SHP77 (cell line): ENCODE data around the gene SAT1.
"Not testable (repeated sequence)": the region's sequence is repeated elsewhere in the genome, so short reads cannot be mapped to it uniquely, and the experiment has no call there.

Experiments used
- DNase-seq, 2 experiments: peaks; one replicate each; lab custom pipeline; 2025; lab: John Stamatoyannopoulos, UW

The SAT1 gene

GRCh38 chrX:23782863-23783588 is at the start of gene SAT1:
Gene SAT1 (plus strand): TSS chrX:23783173. CDS start chrX:23783352, 179 bp downstream.
- peak; percentile 81 to 86 for DNase-seq

- DNase-seq, result no peak
These were observed 46.9 kb upstream of the SAT1 start for GRCh38 chrX:23736030-23736429.

DNA sequence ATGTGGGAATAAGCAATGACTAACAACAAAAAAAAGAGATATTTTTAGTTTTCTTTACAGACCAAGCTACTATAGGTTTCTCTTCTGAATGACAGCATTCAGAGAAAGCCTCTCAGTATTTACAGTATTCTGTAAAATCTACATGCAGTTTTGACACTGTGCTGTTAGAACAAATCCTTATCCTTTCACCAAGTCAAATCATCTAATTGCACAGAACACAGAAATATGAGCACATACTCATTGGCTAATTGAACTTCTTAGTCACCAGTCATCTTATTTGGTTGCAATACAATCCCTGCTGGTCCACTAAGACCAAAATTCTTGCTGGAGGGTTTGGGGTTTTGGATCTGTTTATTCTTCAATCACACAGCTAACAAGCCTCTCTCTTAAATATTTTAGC is 45.6 kb upstream of the SAT1 start:
- no peak for DNase-seq

DNA sequence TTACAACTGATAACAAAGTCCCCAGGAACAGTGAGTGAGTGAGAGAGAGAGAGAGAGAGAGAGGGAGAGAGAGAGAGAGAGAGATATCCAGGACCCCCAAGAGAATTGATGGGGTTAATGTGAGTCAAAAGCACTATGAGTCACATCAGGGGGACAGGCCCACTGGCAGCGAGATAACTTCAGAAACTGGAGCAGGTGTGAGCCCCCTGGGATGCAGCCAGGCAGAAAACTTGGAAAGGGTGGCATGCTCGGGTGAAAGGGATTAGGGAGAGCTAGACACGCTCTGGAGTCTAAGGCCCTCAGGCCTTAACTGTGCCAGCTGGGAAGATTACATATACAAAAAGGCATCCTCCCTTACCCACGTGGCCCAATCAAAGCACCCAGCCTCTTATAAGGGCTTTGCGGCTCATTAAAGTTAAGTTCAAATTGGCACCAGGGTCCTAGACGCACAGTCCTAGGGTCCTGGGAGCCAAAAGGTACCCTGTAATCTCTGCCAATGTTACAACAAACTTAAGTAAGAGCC is 40.7 kb upstream of the SAT1 start:
- peak in 1 of 2 experiments; percentile 7 for DNase-seq

DNA sequence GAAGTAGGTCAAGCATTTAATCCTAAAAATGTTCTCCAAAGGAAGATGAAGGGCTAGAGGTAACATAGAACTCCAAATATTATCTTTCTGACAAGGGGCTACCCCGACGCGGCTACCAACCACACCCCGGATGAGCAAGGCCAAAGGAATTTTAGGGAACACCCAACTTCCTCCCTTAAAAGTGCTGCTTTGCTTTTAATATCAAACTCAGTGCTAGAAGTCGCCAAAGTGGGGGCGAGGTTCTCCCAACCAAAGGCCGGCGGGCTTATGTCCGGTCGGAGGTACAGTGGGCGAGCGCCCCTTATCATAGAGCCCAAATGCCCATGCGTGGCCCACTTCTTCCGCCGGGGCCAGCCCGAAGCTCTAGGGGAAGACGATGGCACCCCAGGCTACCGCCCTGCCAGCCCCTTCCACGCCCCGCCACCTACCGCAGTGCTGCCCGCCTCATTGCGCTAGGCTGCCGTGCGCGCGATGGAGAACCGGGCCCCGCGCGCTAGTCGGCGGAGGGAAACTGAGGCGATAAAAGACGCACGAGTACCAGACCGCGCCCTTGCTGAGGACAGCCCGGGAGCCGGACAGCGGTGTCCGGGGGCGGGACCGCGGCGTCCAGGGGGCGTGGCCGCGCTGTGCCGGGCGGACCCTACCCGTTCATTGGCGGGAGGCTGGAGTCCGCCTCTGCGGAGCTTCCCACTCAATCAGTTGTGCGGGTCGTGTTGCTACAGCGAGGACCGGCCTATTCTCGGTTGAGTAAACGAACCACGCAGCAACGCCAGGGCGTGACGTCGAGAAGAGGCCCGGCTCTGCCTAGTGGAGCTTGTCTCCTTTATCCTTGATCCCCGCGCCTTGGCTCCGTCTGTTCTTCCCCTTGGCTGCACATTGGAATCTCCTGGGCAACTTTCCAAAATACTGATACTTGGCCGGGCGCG is 40.0 kb upstream of the SAT1 start, which contains the start of gene ACOT9:
Gene ACOT9, minus strand, starts transcription at position 580 of the 926 bp plus-strand sequence. Its CDS starts 132 bp downstream, at position 448.
- DNase-seq, result peak; percentile 82

DNA sequence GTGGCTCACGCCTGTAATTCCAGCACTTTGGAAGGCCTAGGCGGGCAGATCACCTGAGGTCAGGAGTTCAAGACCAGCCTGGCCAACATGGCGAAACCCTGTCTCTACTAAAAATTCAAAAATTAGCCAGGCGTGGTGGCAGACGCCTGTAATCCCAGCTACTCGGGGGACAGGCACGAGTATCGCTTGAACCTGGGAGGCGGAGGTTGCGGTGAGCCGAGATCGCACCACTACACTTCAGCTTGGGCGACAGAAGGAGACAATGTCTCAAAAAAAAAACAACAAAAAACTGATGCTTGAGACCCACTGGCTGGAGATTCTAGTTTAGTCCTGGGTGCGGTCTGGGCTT is 39.4 kb upstream of the SAT1 start:
- not testable (repeated sequence) for DNase-seq

DNA sequence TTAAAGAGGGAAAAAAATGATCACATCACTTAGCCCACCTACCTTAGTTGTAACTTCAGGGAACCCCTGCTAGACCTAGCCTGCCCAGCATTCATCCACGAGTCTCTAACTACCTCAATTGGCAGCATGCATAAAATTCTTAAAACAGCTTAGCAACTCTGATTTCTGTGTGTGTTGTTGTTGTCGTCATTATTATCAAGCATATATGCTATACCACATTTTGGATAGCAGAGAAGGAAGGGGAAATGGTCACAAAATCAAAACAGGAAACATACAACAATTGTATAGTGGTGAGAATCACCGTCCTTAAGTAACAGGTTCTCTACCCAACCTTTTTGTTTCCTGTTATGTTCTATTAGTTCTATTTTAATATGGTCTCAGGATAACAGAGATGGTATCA is 37.2 kb upstream of the SAT1 start:
- no peak for DNase-seq

- DNase-seq, result no peak
These were observed 33.8 kb upstream of the SAT1 start for GRCh38 chrX:23749129-23749528.

DNA sequence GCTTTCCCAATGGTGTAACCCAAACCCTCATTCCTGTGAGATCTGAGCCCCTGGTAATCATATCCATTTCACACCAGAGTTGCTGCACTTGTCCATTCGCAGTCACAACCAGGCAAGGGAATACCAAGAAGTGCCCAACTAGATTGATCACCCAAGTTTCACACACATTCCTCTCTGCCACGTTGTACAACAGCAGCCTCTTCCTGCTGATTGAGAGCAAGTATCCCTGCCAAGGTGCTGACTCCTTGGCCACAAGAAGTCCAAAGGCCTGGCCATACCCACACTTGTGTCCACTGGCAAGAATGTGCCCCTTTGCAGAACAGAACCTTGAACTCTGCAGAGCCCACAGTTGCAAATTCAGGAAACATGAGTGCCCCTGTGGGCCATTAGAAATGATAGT is 33.4 kb upstream of the SAT1 start:
- DNase-seq, result no peak

- DNase-seq, result no peak
These were observed 30.1 kb upstream of the SAT1 start for GRCh38 chrX:23752740-23753415.

GRCh38 chrX:23754664-23755063 is 28.3 kb upstream of the SAT1 start:
- no peak for DNase-seq

DNA sequence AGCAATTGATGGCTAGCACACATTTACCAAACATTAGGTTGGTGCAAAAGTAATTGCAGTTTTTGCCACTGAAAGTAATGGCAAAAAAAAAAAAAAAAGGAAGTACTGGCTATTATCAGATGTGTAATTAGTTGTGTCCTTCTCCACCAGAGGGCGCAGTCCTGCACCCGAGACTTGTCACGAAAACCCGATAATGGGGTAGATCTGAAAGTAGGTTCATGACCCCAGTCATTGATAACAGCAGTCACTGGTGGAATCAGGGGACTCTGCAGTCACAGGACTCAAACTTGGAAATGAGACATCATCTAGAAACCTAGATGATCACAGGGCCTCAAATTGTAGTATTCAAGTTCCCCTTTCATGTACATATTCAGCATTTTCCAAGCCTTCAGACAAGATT is 26.8 kb upstream of the SAT1 start:
- DNase-seq, result peak; percentile 1 to 34

GRCh38 chrX:23759821-23760220 is 23.2 kb upstream of the SAT1 start:
- no peak for DNase-seq

DNA sequence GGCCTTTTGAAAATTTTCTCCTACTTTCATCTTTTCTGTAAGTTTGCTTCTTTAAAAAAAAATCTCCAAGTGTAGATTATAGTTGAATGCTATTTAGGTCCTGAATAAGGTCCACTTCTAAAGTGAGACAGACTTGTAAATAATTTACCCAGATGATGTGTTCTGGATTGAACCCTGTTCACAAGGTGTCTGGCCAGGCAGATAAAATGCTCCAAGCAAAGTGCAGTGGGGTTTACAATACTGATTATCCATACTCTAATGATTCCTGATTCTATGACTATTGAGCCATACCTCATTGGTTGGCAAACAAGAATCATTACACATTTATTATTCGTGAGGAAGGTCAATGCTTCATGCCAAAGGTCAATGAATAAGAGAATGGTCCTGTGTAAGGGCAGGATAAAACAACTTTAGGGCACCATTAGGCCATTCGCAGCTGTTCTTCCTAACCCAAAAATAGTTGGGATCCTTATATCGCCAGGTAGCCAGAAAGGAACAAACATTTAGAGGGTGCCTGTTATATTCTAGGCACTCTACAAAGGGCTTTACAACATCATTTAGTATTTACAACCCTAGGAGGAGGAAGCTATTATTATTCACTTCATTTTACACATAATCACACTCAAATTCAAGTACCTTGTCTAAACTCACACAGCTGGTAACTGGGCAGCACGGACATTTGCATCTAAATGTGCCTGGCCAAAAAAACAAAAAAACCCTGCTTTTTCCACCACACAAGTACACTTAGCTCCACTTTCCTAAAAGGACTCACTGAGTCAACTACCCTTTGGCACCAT is 18.6 kb upstream of the SAT1 start:
- no peak for DNase-seq

GRCh38 chrX:23765449-23765848 is 17.5 kb upstream of the SAT1 start:
- DNase-seq, result no peak

GRCh38 chrX:23765868-23766267 is 17.1 kb upstream of the SAT1 start:
- DNase-seq, result no peak

GRCh38 chrX:23766650-23767551 is 16.1 kb upstream of the SAT1 start:
- DNase-seq, result peak in 1 of 2 experiments; percentile 6

GRCh38 chrX:23770142-23770541 is 12.8 kb upstream of the SAT1 start:
- no peak for DNase-seq

DNA sequence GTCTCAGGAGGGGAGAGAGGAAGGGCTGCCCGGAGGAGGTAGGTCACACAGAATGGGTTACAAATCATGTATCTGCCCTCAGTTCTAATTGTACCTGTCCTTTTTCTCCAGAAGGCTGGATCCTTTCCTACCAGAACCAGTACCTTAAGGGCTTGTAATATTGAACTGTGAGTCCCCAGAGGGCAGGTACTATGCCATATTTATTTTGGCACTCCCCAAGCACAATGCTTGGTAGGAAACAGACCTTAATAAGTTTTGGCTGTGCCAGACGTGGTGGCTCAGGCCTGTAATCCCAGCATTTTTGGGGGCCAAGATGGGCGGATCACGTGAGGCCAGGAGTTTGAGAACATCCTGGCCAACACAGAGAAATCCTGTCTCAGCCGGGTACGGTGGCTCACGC is 11.9 kb upstream of the SAT1 start:
- not testable (repeated sequence) for DNase-seq

DNA sequence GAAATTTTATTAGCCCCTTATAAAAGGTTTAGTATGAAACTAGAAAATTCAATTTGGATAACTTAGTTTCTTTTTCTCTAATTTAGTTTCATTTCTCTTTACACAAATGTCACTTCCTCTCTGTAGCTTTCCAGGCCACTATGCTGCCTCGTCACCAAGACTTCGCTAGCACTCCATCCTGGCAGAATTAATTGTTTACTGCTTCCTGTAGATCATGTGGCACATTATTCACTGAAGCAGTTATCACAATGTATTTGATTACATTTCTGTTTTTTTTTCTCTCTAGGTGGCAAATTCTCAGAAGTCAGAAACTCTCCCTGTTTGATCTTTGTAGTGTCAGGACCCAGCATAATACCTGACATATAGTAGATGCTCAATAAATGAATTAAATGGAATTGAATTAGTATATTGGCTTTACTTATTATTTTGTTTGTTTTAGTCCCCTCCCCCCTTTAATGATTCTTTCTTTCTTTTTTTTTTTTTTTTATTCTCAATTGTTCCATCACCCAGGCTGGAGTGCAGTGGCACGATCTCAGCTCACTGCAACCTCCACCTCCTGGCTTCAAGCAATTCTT is 9.3 kb upstream of the SAT1 start:
- no peak for DNase-seq
